Measurements from ENCODE around the gene C2CD4B. TPM values are rescaled to one million over a fixed set of nuclear protein-coding genes. Genes with fewer than 3 reads are reported as not detected.

The C2CD4B gene, protein sequence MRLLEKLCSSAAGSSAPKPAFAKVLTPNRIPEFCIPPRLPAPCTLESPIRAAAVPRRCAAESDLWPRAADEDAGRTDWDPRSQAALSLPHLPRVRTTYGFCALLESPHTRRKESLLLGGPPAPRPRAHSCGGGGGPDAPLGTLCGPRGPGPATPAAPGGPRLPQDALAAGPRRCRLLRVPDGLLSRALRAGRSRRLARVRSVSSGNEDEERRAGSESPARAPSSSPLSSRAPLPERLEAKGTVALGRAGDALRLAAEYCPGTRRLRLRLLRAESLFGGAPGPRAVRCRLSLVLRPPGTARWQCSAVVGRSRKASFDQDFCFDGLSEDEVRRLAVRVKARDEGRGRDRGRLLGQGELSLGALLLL
- 0.72 and 0.89 TPM in 2 replicates for total RNA-seq

DNA sequence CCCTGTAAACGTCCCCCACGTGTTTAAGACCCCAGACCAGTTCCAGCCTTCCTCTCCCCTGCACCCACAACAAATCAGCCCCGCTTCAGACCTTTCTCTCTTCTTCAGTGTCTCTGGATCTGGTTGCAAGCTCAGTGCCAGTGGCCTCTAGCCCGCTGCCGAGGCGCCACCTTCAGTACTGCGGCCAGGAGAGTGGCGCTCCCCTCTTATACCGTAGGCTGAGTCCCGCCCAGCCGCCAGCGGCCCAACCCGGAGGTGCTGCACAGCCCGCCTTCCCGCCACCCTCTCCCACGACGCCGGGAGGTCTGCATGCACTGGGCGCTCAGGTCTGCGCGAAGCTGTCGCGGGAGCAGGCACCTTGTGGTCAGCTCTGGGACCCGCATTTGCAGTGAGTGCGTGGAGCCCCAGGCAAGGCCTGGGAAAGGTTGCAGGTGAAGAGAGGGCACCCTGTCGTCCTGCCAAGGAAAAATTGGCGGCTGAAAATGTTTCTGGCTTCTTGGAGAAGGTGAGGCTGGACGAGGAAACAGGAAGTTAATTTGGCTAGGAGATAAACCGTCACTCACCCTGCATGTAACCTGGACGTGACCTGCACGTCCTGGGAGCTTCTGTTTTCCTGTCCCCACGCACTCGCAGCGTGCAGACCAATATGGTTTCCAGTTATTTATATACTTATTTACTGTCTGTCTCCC is at the start of gene C2CD4B:
Gene C2CD4B (minus strand): TSS at position 182 of the 689 bp plus-strand sequence. CDS start 301 bp downstream, outside the sequence.

Other genes starting within 250 kb of the C2CD4B start
- gene VPS13C, start 104.8 kb downstream of the C2CD4B start, total RNA-seq = 71.1 and 72.9 TPM in 2 replicates
- gene C2CD4A, start 98.3 kb downstream of the C2CD4B start, total RNA-seq = 0.36 and 1.4 TPM in 2 replicates
- 17.1 and 28.3 TPM in 2 replicates for gene TLN2, start 225.3 kb upstream of the C2CD4B start, total RNA-seq